HG03342 (cell line): ENCODE measurements around the gene CHSY3.

Experiments
- ATAC-seq: cut with Tn5 transposase; IDR thresholded peaks from one replicate; pipeline ENCODE4 v1.9.1; 2021; ENCODE audit warnings: mild to moderate bottlenecking, moderate library complexity; ENCODE audit not compliant: unreplicated experiment

The CHSY3 gene

GRCh38 chr5:130021876-130022275, 117.6 kb downstream of the CHSY3 start:
- ATAC-seq, result no peak

DNA sequence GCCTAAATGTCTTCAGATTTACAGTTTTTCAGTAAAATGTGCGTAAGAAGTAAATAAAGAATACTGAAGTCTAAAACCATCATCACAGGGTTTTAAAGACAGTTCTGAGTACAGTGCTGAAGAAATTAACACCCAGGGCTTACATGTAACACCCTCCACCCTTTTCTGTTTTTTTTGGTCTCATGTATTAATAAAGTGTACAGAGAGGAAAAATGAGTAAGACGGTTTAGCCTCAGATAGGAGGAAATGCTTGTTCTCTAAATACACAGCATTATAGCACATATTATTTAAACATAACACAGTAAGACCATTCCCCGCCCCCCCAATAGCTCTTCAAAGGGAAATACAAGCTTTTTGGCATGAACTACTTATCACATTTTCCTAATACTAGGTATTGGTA, 119.3 kb downstream of the CHSY3 start:
- no peak for ATAC-seq

DNA sequence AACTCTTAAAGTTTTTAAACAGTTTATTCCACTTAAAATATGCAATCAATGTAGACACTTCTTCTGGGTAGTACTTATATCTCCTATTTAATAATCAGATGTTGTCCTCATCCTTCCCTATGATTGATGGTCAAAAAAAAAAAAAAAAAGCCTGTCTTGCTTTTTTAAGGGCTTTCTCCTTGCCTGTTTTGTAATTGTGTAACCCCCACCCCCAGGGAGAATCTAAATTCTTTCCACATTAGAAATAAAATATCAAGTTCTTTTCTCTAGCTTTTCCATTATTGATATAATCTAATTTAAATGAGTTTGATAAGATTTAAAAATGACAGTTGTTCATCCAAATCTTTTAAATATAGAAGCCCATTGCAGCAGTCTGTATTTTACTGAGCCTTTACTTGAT, 119.7 kb downstream of the CHSY3 start:
- ATAC-seq, result no peak

DNA sequence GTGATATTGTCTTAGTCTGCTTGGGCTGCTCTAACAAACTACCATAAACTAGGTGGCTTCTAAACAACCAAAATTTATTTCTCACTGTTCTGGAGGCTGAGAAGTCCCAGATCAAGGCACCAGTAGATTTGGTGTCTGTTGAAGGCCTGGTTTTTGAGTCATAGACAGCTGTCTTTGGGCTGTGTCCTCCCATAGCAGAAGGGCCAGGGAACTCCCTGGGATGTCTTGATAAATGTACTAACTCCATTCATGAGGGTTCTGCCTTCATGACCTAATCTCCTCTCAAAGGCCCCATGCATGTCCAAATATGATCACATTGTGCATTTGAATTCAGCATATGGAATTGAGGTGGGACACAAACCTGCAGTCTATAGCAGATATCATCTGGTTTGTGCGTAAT, 121.2 kb downstream of the CHSY3 start:
- ATAC-seq, result no peak

- ATAC-seq, result no peak
Observed at GRCh38 chr5:130032807-130033206, 128.5 kb downstream of the CHSY3 start.

GRCh38 chr5:130034566-130035210, 130.4 kb downstream of the CHSY3 start:
- ATAC-seq, result no peak

DNA sequence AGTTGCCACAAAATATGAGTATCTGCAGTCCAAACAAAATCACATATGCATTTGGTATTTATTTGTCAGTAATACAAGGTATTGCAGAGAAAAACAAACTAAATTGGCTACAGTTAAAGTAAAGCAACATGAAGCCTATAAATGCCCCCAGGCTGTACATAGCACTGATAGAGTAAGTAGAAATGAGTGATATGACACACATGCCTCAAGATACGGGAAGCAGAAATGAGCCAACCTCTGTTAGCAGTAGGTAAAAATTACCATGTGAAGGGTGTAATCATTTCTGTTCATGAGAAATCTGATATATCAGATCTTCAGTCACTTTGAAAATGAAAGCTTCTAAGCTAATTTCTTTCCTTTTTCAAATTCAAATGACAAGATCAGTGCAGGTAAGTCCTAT, 131.1 kb downstream of the CHSY3 start:
- ATAC-seq, result no peak

DNA sequence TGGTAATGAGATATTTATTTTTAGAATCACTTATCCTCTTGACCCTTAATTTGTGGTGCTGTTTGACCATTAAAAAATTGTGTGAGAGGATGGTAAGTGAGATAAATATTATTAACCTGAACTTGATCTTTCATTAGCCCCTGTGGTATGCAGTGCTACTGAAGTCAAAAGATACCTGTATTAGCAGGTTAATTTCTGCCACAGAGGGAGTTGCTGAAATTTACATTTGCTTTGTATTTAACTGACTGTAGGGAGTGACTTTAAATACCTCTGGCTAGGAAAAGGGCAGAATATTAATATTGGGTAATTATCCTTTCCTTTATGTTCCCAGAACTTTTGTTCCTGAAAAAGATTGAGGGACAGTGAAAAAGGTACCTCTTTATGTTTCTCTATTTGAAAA, 133.6 kb downstream of the CHSY3 start:
- ATAC-seq, result no peak

DNA sequence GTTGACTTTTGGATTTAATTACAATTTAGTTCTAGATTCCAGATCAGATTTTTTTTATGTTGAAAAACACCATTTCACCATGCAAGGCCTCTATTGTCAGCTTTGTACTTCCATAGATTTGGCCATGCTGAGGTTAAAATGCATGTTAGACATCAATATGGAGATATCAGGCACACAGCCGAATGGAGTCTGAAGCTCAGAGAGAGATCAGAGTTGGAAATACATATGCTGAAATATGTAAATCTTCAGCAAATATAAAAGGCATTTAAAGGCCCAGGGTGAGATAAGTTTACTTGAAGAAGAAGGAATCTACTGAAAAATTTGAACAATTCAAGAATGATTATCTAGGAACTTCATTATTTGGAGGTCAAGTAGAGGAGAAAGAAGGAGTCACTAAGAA, 139.6 kb downstream of the CHSY3 start:
- ATAC-seq, result no peak

GRCh38 chr5:130045334-130045733, 141.1 kb downstream of the CHSY3 start:
- ATAC-seq, result no peak

GRCh38 chr5:130050585-130050984, 146.3 kb downstream of the CHSY3 start:
- ATAC-seq, result no peak

- ATAC-seq, result no peak
Observed at GRCh38 chr5:130052752-130053151, 148.5 kb downstream of the CHSY3 start.

DNA sequence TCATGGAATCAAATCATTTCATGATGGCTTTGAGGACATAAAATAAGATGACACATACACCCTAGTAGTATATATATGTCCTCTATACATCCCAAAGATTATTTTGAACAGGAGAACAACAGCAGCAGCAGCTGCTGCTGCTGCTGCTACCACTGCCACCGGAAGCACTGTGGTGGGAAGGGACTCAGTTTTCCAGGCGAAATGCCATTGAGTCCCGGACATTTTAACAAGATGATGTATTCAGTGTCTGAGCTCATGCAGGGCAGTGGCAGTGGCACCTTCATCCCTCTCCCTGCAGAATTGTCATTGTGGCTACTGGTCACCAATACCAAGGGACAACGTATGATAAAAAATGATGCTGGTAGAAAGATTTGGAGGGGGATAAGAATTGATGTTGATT, 151.3 kb downstream of the CHSY3 start:
- ATAC-seq, result no peak

DNA sequence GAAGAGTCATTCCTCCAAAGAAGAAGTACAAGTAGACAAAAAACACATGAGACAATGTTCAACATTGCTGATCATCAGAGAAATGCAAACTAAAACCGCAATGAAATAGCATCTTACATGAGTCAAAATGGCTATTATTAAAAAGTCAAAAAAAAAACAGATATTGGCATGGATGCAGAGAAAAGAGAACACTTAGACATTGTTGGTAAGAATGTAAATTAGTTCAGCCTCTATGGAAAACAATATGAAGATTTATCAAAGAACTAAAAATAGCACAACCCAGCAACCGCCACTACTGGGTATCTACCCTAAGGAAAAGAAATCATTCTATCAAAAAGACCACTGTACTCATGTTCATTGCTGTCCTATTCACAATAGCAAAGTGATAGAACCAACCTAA, 157.5 kb downstream of the CHSY3 start:
- no peak for ATAC-seq

GRCh38 chr5:130063603-130064002, 159.3 kb downstream of the CHSY3 start:
- no peak for ATAC-seq

DNA sequence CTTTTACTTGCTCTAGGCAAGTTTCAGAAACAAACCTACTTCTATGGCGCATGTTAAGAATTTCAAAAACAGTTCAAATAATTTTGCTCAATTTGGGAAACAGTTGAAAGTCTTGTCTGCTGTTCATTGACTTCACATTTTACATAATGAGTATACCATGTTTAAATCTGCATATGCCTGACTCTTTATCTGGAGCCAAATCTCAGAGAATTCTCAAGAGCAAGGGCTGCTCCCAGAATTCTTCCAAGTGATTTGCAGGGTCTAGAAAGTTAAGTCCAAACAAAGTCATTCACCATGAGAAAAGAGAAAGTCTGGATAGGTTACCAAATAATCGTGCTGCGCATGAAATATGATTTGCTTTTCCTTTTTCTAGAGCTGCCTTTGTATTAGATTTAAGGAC, 160.2 kb downstream of the CHSY3 start:
- no peak for ATAC-seq

DNA sequence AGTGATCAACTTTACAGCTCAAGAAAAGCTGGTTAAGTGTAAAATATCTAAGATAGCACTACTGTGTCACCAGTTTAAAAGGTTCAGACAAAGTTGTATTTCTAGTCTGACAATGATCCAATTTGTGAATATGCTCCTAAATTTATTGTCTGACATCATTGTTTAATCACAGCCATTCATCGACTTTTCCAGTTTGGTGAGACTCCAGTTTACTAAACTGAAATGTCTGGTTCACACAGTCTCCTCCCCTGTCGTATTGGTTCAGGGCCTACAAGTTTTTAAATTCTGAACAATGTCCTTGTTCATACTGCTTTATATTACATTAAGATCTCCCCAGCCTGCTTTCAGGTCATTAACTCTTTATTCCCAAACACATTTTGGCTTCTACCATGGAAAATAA, 161.4 kb downstream of the CHSY3 start:
- no peak for ATAC-seq

GRCh38 chr5:130066644-130067043, 162.4 kb downstream of the CHSY3 start:
- ATAC-seq, result no peak

GRCh38 chr5:130067364-130067763, 163.1 kb downstream of the CHSY3 start:
- ATAC-seq, result no peak

DNA sequence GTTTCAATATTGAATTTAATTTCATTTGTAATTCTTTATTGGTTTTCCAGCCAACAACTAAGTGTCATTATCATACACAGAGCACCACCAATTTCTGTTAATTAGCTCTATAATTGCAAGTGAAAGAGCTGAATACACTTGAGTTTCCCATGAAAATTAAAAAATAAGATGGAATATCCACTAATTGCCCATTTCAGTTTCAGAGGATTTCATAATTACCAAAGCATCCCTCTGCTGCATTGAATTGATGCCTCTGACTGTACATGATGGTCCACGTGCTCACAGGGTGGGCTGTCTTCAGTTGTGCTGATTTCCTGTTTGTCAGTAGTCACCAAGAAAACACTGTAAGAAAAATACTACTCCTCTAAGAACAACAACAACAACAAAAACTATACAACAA, 163.8 kb downstream of the CHSY3 start:
- no peak for ATAC-seq

DNA sequence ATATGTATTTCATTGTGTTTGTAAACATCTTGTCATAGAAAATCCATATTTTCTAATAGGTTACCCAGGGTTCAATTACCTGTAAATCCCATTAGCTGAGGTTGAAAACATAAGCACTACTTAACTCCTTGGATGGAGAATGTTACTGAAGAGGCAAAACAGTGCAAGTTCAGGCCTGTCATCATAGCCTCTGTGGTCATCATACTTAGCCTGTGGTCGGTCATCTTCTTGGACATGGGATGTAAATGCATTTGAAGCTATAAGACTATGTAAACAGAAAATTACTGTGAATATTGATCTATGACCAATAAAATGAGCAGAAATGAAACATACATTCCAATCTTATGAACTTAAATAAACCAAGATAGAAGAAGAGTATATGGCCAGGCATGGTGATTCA, 164.7 kb downstream of the CHSY3 start:
- no peak for ATAC-seq

DNA sequence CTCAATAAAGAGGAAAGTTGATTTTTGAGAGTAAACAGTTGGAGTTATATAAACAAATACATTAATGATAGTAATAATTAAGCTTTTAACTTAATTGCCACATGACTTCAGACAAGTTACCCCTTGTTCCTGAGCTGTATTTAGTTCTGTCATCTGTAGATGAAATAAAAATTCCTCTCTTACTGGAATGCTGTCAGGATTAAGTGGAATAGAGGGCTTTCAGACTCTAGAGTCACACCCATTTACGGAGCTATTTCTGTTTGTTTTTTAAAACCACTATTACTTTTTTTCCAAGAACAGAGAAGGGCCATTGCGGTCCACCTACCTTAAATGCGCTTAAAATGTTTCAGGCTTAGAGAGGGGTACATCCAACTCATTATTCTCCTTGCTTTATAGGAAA, 170.6 kb downstream of the CHSY3 start:
- ATAC-seq, result no peak

DNA sequence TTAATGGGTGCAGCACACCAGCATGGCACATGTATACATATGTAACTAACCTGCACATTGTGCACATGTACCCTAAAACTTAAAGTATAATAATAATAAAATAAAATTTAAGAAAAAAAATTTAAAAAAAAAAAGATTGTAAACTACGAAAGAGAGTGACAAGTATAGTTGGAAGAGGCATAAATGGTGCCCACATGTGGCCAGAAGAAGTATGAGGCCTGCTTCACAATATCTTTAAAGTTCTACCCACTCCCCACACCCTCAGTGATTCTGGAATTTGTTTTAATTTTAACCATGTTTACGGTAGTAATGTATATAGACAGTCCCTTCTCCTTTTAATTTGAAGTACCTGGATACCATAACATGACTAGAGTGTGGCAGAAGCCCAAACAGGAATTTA, 172.7 kb downstream of the CHSY3 start:
- ATAC-seq, result no peak

GRCh38 chr5:130078661-130079060, 174.4 kb downstream of the CHSY3 start:
- no peak for ATAC-seq
